Mesothelial cell of epicardium (in vitro differentiated cells): Measurements from ENCODE around the gene FITM2. TPM values are rescaled to one million over a fixed set of nuclear protein-coding genes. Genes with fewer than 3 reads are reported as not detected.
A peak's percentile ranks its signal among the peaks of the same experiment; 100 is the strongest.
"Not testable (repeated sequence)": the region's sequence is repeated elsewhere in the genome, so short reads cannot be mapped to it uniquely, and the experiment has no call there.

Source experiments
- DNase-seq, 2 experiments: peaks; one replicate each; pipeline ENCODE4 v3.0.0; 2021; ENCODE audit warnings: low spot score in 2 of 2; ENCODE audit not compliant: unreplicated experiment in 2 of 2
- H3K27ac Mint-ChIP-seq: 2 replicates; pipeline ENCODE4 v1.8.0; 2021; ENCODE audit warnings: mixed read lengths
- H3K27me3 Mint-ChIP-seq: 2 replicates; pipeline ENCODE4 v1.8.0; 2021; ENCODE audit warnings: low read depth, mixed read lengths
- H3K36me3 Mint-ChIP-seq: 2 replicates; pipeline ENCODE4 v1.8.0; 2021; ENCODE audit warnings: mixed read lengths
- H3K4me1 Mint-ChIP-seq: 2 replicates; pipeline ENCODE4 v1.8.0; 2021; ENCODE audit warnings: mixed read lengths
- H3K4me3 Mint-ChIP-seq: 2 replicates; pipeline ENCODE4 v1.8.0; 2021; ENCODE audit warnings: mild to moderate bottlenecking, moderate library complexity, mixed read lengths
- H3K9me3 Mint-ChIP-seq: 2 replicates; pipeline ENCODE4 v1.8.0; 2021; ENCODE audit warnings: mixed read lengths
- CTCF ChIP-seq: fragments of 200-600 bp; sonication (generic); IDR thresholded peaks from one replicate; pipeline ENCODE4 v1.5.0; 2021; ENCODE audit warnings: antibody characterized with exemption; ENCODE audit not compliant: unreplicated experiment
- total RNA-seq: library from RNA; stranded (reverse); gene quantifications from 3 replicates; pipeline ENCODE4 v1.2.1, GENCODE V29; 2021

Gene FITM2
- total RNA-seq, 1 donor from 2014 or later, result 4.2 TPM

GRCh38 chr20:44348168-44348659 lies 37.2 kb upstream of the FITM2 start:
- Mint-ChIP-seq H3K4me1 (peaks cover 9% of the 10 kb centered on the region), H3K27ac (no peak overlapping the region), H3K9me3 (no peaks in the 10 kb centered on the region), H3K36me3 (no peaks in the 10 kb centered on the region), H3K27me3 (no peaks in the 10 kb centered on the region), H3K4me3 (no peak overlapping the region)
- TF ChIP-seq CTCF, result no peak
- DNase-seq, result no peak

- H3K4me1 Mint-ChIP-seq, H3K27me3 Mint-ChIP-seq, DNase-seq, H3K4me3 Mint-ChIP-seq, H3K9me3 Mint-ChIP-seq, H3K36me3 Mint-ChIP-seq, H3K27ac Mint-ChIP-seq: not testable (repeated sequence)
These were observed 34.9 kb upstream of the FITM2 start for GRCh38 chr20:44345941-44346340.

GRCh38 chr20:44345147-44345546 lies 34.1 kb upstream of the FITM2 start:
- peaks cover 6% of the 10 kb centered on the region for H3K4me1 Mint-ChIP-seq
- no peaks in the 10 kb centered on the region for H3K36me3 Mint-ChIP-seq
- no peaks in the 10 kb centered on the region for H3K9me3 Mint-ChIP-seq
- no peaks in the 10 kb centered on the region for H3K27me3 Mint-ChIP-seq
- no peak for TF ChIP-seq CTCF
- DNase-seq, result no peak
- no peak overlapping the region for H3K4me3 Mint-ChIP-seq
- H3K27ac Mint-ChIP-seq, result no peak overlapping the region

GRCh38 chr20:44344723-44345122 lies 33.7 kb upstream of the FITM2 start:
- no peak for TF ChIP-seq CTCF
- no peaks in the 10 kb centered on the region for H3K27me3 Mint-ChIP-seq
- no peak overlapping the region for H3K27ac Mint-ChIP-seq
- H3K4me1 Mint-ChIP-seq, result peaks cover 6% of the 10 kb centered on the region
- H3K4me3 Mint-ChIP-seq, result no peak overlapping the region
- H3K36me3 Mint-ChIP-seq, result no peaks in the 10 kb centered on the region
- DNase-seq, result no peak
- no peaks in the 10 kb centered on the region for H3K9me3 Mint-ChIP-seq

- no peak for TF ChIP-seq CTCF
- Mint-ChIP-seq H3K36me3 (no peaks in the 10 kb centered on the region), H3K27me3 (no peaks in the 10 kb centered on the region), H3K9me3 (no peaks in the 10 kb centered on the region), H3K4me1 (peaks cover 6% of the 10 kb centered on the region), H3K27ac (no peak overlapping the region), H3K4me3 (no peak overlapping the region)
- DNase-seq, result no peak
These were observed 32.2 kb upstream of the FITM2 start for GRCh38 chr20:44343162-44343675.

GRCh38 chr20:44342248-44342647 lies 31.2 kb upstream of the FITM2 start:
- TF ChIP-seq CTCF, result no peak
- no peak for DNase-seq
- Mint-ChIP-seq H3K4me3 (no peak overlapping the region), H3K27ac (peak overlapping the region; percentile 90), H3K27me3 (no peaks in the 10 kb centered on the region), H3K4me1 (peaks cover 6% of the 10 kb centered on the region), H3K36me3 (no peaks in the 10 kb centered on the region), H3K9me3 (no peaks in the 10 kb centered on the region)
